OCI-LY3 (cell line): Measurements from ENCODE around the gene CDHR3.

Source experiments
- CTCF ChIP-seq: fragments of 200-600, 300-600 bp; sonication (generic); IDR thresholded peaks from 2 replicates; pipeline ENCODE4 v1.5.1; 2014; ENCODE audit warnings: antibody characterized with exemption, low read length, low read depth
- EZH2phosphoT487 ChIP-seq: fragments of 200-600 bp; shearing (Covaris generic); IDR thresholded peaks from 2 replicates; pipeline ENCODE4 v1.6.1; 2018; ENCODE audit warnings: antibody characterized with exemption, mixed run types, low read depth

- TF ChIP-seq CTCF (no peak), EZH2phosphoT487 (no peak)
These were observed 27.8 kb upstream of the CDHR3 start for GRCh38 chr7:105935250-105935649.
